Epithelial cell of esophagus (primary cell): ENCODE data around the gene ZCCHC24.

Experiments
- DNase-seq: peaks from one replicate; pipeline ENCODE4 v3.0.0; 2010; ENCODE audit warnings: low read depth
- H3K4me3 ChIP-seq: 2 replicates; pipeline ENCODE4 v1.5.1; 2011; ENCODE audit warnings: mild to moderate bottlenecking, low read length, control low read depth
- CTCF ChIP-seq: IDR thresholded peaks from 2 replicates; pipeline ENCODE4 v1.5.1; 2011; ENCODE audit warnings: low read depth, mild to moderate bottlenecking, low read length, control low read depth, inconsistent platforms; ENCODE audit not compliant: insufficient read depth; ENCODE audit errors: missing control alignments

ZCCHC24 gene

GRCh38 chr10:79392506-79393176, 52.8 kb downstream of the ZCCHC24 start:
- no peak for TF ChIP-seq CTCF
- no peak for DNase-seq
- no peak overlapping the region for H3K4me3 ChIP-seq

- no peak for TF ChIP-seq CTCF
- no peak for DNase-seq
- H3K4me3 ChIP-seq, result no peak overlapping the region
Measured at GRCh38 chr10:79392020-79392398, 53.4 kb downstream of the ZCCHC24 start.

GRCh38 chr10:79391231-79392019, 54.0 kb downstream of the ZCCHC24 start:
- no peak for DNase-seq
- H3K4me3 ChIP-seq, result no peak overlapping the region
- no peak for TF ChIP-seq CTCF

GRCh38 chr10:79390551-79391229, 54.7 kb downstream of the ZCCHC24 start:
- TF ChIP-seq CTCF, result no peak
- no peak overlapping the region for H3K4me3 ChIP-seq
- DNase-seq, result no peak

- TF ChIP-seq CTCF, result no peak
- DNase-seq, result no peak
- no peak overlapping the region for H3K4me3 ChIP-seq
Measured at GRCh38 chr10:79390057-79390456, 55.4 kb downstream of the ZCCHC24 start.

- no peak for TF ChIP-seq CTCF
- no peak for DNase-seq
- H3K4me3 ChIP-seq, result no peak overlapping the region
Measured at GRCh38 chr10:79387974-79388850, 57.2 kb downstream of the ZCCHC24 start.
